Thyroid gland (tissue), 4 donors: ENCODE data around the gene SPOPL.

Source experiments
- POLR2A ChIP-seq, 2 donors: fragments of 450-650 bp; IDR thresholded peaks; one replicate each; pipeline ENCODE4 v1.6.1; 2017; ENCODE audit warnings: antibody characterized with exemption in 2 of 2, mild to moderate bottlenecking in 2 of 2, moderate library complexity in 1 of 2
- TF ChIP-seq, protein P1 (sequence below), 6 experiments: fragments of 200-600 bp in 3 of 6; fragments of 450-650 bp in 3 of 6; sonication (generic) in 3 of 6; IDR thresholded peaks; one replicate each; pipeline ENCODE4 v1.5.1; 2016 to 2019; ENCODE audit warnings: antibody characterized with exemption in 6 of 6, mild to moderate bottlenecking in 2 of 6, inconsistent platforms in 1 of 6, moderate library complexity in 1 of 6

DNA sequence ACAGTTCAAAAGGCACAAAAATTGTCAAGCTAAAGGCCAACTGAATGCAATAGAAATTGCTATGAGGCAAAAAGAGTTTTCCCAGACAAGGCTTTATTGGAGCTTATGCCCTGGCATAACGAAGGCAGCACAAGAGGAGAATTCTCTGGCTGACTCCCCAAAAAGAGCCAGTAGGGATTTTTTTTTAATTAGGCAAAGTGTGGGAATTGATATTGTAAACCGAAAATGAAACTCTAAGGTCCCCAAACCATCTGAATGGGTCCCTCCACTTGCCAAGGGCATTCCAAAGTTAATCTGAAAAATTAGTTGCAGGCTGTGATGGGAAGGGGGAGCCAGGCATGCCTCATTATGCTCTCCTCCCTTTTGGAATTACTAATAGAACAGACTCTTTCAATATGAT, 118.9 kb downstream of the SPOPL start:
- TF ChIP-seq, protein P1, sequence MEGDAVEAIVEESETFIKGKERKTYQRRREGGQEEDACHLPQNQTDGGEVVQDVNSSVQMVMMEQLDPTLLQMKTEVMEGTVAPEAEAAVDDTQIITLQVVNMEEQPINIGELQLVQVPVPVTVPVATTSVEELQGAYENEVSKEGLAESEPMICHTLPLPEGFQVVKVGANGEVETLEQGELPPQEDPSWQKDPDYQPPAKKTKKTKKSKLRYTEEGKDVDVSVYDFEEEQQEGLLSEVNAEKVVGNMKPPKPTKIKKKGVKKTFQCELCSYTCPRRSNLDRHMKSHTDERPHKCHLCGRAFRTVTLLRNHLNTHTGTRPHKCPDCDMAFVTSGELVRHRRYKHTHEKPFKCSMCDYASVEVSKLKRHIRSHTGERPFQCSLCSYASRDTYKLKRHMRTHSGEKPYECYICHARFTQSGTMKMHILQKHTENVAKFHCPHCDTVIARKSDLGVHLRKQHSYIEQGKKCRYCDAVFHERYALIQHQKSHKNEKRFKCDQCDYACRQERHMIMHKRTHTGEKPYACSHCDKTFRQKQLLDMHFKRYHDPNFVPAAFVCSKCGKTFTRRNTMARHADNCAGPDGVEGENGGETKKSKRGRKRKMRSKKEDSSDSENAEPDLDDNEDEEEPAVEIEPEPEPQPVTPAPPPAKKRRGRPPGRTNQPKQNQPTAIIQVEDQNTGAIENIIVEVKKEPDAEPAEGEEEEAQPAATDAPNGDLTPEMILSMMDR (IDR thresholded peaks at IDR 0.05): no peak
- TF ChIP-seq POLR2A (IDR thresholded peaks at IDR 0.05): no peak
